K562 (cell line): Measurements from ENCODE around the gene EXOC4. TPM values are rescaled to one million over a fixed set of nuclear protein-coding genes. Genes with fewer than 3 reads are reported as not detected.

Source experiments
- CREB1 ChIP-seq, 2 experiments: sonication (generic) in 1 of 2; formaldehyde crosslinking in 1 of 2; IDR thresholded peaks; 2 replicates each; pipeline versions ENCODE4 v1.6.1 to v1.8.0; 2012 to 2022; ENCODE audit warnings: inconsistent platforms in 1 of 2, mild to moderate bottlenecking in 1 of 2, missing genetic modification reagents in 1 of 2, moderate library complexity in 1 of 2
- GABPA ChIP-seq: fragments of 200-800 bp; sonication (Bioruptor generic); conservative IDR thresholded peaks from 2 replicates; pipeline ENCODE4 v1.6.1; 2016; ENCODE audit warnings: low read depth, missing genetic modification characterization, missing compliant biosample characterization
- HCFC1 ChIP-seq: IDR thresholded peaks from 2 replicates; pipeline ENCODE4 v1.6.1; 2012; ENCODE audit warnings: low read depth, low read length, improper control_type of control experiment
- MTA1 ChIP-seq: fragments of 450-650 bp; IDR thresholded peaks from 2 replicates; pipeline ENCODE4 v1.6.1; 2017; ENCODE audit warnings: borderline replicate concordance
- TEAD1 ChIP-seq, 2 experiments: fragments of 450-650 bp in 1 of 2; sonication (generic) in 1 of 2; formaldehyde crosslinking; IDR thresholded peaks; 2 replicates each; pipeline versions ENCODE4 v1.4.0 to v1.8.0; 2020 to 2022; ENCODE audit warnings: mild to moderate bottlenecking in 2 of 2, missing genetic modification reagents in 1 of 2
- polyA plus RNA-seq, 8 experiments: library from polyadenylated mRNA; depleted of rRNA in 4 of 8; stranded (reverse) in 5 of 8; unstranded in 3 of 8; fragments of >200 nt; fragmentation: Nextera tagmentation in 2 of 8; fragmentation: Illumina TruSeq in 1 of 8; extraction: Ambion mirVana in 2 of 8; extraction: Trizol in 1 of 8; gene quantifications; 2 replicates each; pipeline versions ENCODE4 v1.2.1 to v1.2.3, GENCODE V29; 2011 to 2014; ENCODE audit warnings: inconsistent platforms in 1 of 8, missing spikeins in 1 of 8
- total RNA-seq, 7 experiments: library from RNA; depleted of rRNA in 6 of 7; stranded (reverse); fragments of >200 nt in 6 of 7; fragmentation: Illumina TruSeq in 2 of 7; extraction: Trizol in 2 of 7; gene quantifications; 2 replicates each; pipeline versions ENCODE4 v1.2.1 to v1.2.3, GENCODE V29; 2011 to 2021; ENCODE audit warnings: low replicate concordance in 1 of 7
- TF ChIP-seq, protein P1 (sequence below), 2 experiments: fragments of 450-650 bp in 1 of 2; sonication (generic) in 1 of 2; formaldehyde crosslinking in 1 of 2; IDR thresholded peaks; 2 replicates each; pipeline versions ENCODE4 v1.7.1 to v1.9.0; 2016 to 2022; ENCODE audit warnings: inconsistent platforms in 1 of 2, mild to moderate bottlenecking in 1 of 2, missing genetic modification reagents in 1 of 2

The EXOC4 gene
- total and polyA plus RNA-seq, 9 of the 15 experiments (the other 6 are each of a cell fraction or from before 2014, with no cell fraction given): 18.5 to 73.1 (median 46.6) TPM

DNA sequence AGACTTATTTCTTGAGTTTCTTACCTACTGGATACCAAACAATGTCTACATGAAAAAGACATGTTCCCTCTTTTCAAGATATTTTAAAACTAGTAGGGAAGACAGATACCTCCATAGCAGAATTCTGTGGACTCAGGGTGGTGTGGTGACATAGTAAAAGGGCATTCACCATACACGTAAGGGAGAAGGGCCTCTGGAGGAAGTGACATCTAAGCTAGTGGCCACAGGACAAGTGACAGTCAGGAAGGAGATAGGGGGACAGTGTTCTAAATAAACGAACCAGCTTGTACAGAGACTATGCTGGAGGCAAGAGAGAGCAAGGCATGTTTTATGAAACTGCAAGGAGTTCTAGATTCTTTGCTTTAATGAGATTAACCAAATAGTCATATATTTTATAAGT, 552.5 kb downstream of the EXOC4 start (continued):
- TF ChIP-seq, protein P1, sequence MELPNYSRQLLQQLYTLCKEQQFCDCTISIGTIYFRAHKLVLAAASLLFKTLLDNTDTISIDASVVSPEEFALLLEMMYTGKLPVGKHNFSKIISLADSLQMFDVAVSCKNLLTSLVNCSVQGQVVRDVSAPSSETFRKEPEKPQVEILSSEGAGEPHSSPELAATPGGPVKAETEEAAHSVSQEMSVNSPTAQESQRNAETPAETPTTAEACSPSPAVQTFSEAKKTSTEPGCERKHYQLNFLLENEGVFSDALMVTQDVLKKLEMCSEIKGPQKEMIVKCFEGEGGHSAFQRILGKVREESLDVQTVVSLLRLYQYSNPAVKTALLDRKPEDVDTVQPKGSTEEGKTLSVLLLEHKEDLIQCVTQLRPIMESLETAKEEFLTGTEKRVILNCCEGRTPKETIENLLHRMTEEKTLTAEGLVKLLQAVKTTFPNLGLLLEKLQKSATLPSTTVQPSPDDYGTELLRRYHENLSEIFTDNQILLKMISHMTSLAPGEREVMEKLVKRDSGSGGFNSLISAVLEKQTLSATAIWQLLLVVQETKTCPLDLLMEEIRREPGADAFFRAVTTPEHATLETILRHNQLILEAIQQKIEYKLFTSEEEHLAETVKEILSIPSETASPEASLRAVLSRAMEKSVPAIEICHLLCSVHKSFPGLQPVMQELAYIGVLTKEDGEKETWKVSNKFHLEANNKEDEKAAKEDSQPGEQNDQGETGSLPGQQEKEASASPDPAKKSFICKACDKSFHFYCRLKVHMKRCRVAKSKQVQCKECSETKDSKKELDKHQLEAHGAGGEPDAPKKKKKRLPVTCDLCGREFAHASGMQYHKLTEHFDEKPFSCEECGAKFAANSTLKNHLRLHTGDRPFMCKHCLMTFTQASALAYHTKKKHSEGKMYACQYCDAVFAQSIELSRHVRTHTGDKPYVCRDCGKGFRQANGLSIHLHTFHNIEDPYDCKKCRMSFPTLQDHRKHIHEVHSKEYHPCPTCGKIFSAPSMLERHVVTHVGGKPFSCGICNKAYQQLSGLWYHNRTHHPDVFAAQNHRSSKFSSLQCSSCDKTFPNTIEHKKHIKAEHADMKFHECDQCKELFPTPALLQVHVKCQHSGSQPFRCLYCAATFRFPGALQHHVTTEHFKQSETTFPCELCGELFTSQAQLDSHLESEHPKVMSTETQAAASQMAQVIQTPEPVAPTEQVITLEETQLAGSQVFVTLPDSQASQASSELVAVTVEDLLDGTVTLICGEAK (IDR thresholded peaks at IDR 0.05): peak; percentile 71
- TF ChIP-seq, protein P1 (CRISPR knock-in tag; IDR thresholded peaks at IDR 0.05): no peak
- TF ChIP-seq CREB1 (IDR thresholded peaks at IDR 0.05) (peak; percentile 85), CREB1 (CRISPR knock-in tag; IDR thresholded peaks at IDR 0.05) (peak; percentile 80), GABPA (tag) (peak; percentile 90), MTA1 (peak; percentile 68; the same call in 1 of the 2 replicates), HCFC1 (peak; percentile 34; the same call in 1 of the 2 replicates), TEAD1 (CRISPR knock-in tag; IDR thresholded peaks at IDR 0.05) (no peak)
